ENCODE data around the gene NTN1. TPM values are rescaled to one million over a fixed set of nuclear protein-coding genes. Genes with fewer than 3 reads are reported as not detected.

Gene NTN1
- total and polyA plus RNA-seq, 2 experiments from 2014 or later, result 0.16 to 0.60 TPM

DNA sequence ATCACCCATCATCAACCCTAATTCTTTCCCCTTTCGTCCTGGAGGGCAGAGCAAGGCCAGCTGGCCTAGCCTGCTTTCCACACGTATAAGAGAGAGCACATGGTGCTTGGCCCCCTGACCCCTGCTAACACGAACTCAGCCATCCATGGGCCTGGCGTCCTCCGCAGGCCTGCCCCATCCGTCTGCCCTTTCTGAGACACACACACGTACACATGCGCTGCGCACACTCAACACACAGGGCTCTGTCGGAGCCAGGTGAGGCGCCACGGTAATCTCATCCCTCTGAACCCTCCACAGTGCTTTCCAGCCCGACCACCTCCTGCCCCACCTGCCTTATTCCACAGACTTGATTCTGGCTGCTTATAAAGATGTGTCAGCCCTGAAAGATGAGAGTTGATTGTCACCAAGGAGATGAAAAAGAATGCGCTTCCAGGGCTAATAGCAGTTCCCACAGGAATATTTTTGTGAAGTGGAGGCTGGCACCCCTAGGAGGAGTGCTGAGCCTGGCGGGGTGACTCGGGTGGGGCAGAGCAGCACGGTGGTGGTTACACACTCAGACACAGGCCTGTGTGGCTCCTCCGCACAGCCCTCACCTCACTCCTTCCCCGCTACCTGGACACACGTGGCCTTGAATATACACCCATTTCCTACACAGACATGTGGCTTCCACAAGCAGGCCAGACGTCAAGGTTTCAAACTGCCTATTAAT lies 228.1 kb downstream of the NTN1 start:
- no peaks in the 10 kb centered on the region for H3K4me1 ChIP-seq (ENCODE audit: low read depth)
- H3K4me3 ChIP-seq, result no peak overlapping the region
- H3K27me3 ChIP-seq, result no peaks in the 10 kb centered on the region
- H3K36me3 ChIP-seq, result no peaks in the 10 kb centered on the region
- DNase-seq (ENCODE audit: low read depth in 1 of 2, low spot score in 1 of 2), result no peak
- no peaks in the 10 kb centered on the region for H3K9me3 ChIP-seq (ENCODE audit: low read depth)
- H3K27ac ChIP-seq, result no peak overlapping the region
- TF ChIP-seq, protein P1, sequence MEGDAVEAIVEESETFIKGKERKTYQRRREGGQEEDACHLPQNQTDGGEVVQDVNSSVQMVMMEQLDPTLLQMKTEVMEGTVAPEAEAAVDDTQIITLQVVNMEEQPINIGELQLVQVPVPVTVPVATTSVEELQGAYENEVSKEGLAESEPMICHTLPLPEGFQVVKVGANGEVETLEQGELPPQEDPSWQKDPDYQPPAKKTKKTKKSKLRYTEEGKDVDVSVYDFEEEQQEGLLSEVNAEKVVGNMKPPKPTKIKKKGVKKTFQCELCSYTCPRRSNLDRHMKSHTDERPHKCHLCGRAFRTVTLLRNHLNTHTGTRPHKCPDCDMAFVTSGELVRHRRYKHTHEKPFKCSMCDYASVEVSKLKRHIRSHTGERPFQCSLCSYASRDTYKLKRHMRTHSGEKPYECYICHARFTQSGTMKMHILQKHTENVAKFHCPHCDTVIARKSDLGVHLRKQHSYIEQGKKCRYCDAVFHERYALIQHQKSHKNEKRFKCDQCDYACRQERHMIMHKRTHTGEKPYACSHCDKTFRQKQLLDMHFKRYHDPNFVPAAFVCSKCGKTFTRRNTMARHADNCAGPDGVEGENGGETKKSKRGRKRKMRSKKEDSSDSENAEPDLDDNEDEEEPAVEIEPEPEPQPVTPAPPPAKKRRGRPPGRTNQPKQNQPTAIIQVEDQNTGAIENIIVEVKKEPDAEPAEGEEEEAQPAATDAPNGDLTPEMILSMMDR (IDR thresholded peaks at IDR 0.05; ENCODE audit: low read depth, low read length), result no peak

DNA sequence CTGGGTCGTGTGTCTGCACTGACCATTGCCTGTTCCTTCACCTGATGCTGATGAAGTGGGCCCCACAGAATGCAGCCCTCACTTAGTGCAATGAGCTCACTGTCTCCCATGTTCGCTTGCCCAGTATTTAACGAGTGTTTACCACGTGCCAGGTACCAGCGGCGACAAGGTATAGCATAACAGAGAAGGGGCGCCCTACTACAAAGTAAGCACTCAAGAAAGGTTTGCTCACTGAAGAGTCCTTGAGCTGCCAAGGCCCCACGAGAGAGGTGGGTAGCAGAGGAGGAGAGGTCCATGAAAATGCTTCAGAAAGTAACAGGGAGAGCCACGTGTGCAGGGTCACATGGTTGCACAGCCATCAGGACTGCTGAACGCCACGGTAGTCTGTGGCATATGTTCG lies 230.0 kb downstream of the NTN1 start:
- Histone ChIP-seq H3K27ac (no peak overlapping the region), H3K4me3 (no peak overlapping the region), H3K4me1 (ENCODE audit: low read depth) (no peaks in the 10 kb centered on the region), H3K27me3 (no peaks in the 10 kb centered on the region), H3K9me3 (ENCODE audit: low read depth) (no peaks in the 10 kb centered on the region), H3K36me3 (no peaks in the 10 kb centered on the region)
- TF ChIP-seq, protein P1 (IDR thresholded peaks at IDR 0.05; ENCODE audit: low read depth, low read length), result no peak
- no peak for DNase-seq (ENCODE audit: low read depth in 1 of 2, low spot score in 1 of 2)

DNA sequence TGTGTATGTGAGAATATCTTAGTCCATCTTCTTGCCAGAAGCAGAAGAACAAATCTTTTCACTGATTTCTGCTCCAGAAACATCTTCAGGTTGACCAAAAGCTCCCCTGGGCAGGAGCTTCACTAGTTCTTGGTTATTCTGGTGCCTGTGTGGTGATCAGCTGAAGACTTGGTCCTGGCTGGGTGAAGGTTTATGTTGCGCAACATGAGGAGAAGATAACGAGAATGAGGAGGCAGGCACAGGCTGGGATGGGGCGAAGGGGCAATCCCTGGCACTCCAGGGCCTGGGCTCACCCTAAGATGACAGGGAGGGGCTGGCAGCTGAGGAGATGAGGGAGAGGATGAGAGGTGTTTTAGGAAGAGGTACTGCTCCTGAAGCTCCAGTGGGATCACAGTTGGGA lies 232.0 kb downstream of the NTN1 start:
- no peak overlapping the region for H3K4me3 ChIP-seq
- DNase-seq (ENCODE audit: low read depth in 1 of 2, low spot score in 1 of 2), result no peak
- H3K4me1 ChIP-seq (ENCODE audit: low read depth), result no peaks in the 10 kb centered on the region
- H3K36me3 ChIP-seq, result no peaks in the 10 kb centered on the region
- no peak overlapping the region for H3K27ac ChIP-seq
- TF ChIP-seq, protein P1 (IDR thresholded peaks at IDR 0.05; ENCODE audit: low read depth, low read length), result no peak
- no peaks in the 10 kb centered on the region for H3K27me3 ChIP-seq
- no peaks in the 10 kb centered on the region for H3K9me3 ChIP-seq (ENCODE audit: low read depth)

DNA sequence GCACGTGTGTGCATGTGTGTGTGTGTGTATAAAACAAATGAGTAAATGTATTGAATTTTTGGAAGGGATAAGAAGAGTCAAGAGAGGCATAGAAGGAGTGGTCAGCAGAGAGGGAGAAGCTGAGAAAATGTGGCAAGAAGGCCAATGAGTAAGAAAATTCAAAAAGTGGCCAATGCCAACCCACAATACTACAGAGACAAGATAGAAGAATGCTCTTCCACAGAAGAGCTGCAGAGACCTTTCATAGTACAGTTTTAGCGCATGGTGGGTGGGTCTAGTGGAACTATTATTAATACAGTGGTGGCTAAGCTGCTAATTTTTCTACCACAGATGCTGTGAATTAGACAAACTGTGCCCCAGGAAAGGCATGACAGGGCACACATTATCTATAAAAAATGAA lies 233.5 kb downstream of the NTN1 start:
- TF ChIP-seq, protein P1 (IDR thresholded peaks at IDR 0.05; ENCODE audit: low read depth, low read length), result no peak
- Histone ChIP-seq H3K27ac (no peak overlapping the region), H3K27me3 (no peaks in the 10 kb centered on the region), H3K4me3 (no peak overlapping the region), H3K4me1 (ENCODE audit: low read depth) (no peaks in the 10 kb centered on the region), H3K36me3 (no peaks in the 10 kb centered on the region), H3K9me3 (ENCODE audit: low read depth) (no peaks in the 10 kb centered on the region)
- DNase-seq (ENCODE audit: low read depth in 1 of 2, low spot score in 1 of 2), result no peak

DNA sequence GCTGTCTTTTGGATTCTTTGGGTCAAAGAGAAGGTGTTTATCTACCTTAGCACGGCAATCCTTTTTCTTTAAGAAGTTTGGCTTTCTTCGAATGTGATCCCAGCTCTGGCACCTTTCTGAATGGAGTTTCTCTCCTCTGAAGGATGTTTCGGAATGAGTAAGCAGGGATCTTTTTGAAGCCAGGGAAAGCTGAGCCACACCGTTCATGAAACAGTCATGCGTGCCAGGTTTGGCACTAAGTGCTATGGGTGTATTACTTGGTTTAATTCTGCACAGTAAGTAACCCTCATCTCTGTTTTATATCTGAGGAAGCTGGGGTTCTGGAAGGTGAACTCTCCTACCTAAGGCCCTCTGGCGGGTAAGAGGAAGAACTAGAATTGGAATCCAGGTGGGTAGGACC lies 234.5 kb downstream of the NTN1 start:
- Histone ChIP-seq H3K27ac (no peak overlapping the region), H3K4me3 (no peak overlapping the region), H3K36me3 (no peaks in the 10 kb centered on the region), H3K9me3 (ENCODE audit: low read depth) (no peaks in the 10 kb centered on the region), H3K4me1 (ENCODE audit: low read depth) (no peaks in the 10 kb centered on the region), H3K27me3 (no peaks in the 10 kb centered on the region)
- TF ChIP-seq, protein P1 (IDR thresholded peaks at IDR 0.05; ENCODE audit: low read depth, low read length), result no peak
- DNase-seq (ENCODE audit: low read depth in 1 of 2, low spot score in 1 of 2), result no peak

All from cardiac muscle cell (in vitro differentiated cells and primary cell).